ENCODE measurements around the gene DNM3.

Gene DNM3

GRCh38 chr1:171901245-171901644 lies 59.9 kb downstream of the DNM3 start:
- no peaks in the 10 kb centered on the region for H3F3A ChIP-seq (ENCODE audit: control insufficient read depth, insufficient read depth)
- no peaks in the 10 kb centered on the region for H4K20me1 ChIP-seq (ENCODE audit: control insufficient read depth, insufficient read depth, low read depth, low read length)
- no peak for TF ChIP-seq CTCF (IDR thresholded peaks at IDR 0.05; ENCODE audit: low read depth, low read length, poor library complexity, severe bottlenecking)
- no peak for TF ChIP-seq EZH2phosphoT487 (IDR thresholded peaks at IDR 0.05; ENCODE audit: borderline replicate concordance, low read length)
- no peaks in the 10 kb centered on the region for H3K79me2 ChIP-seq (ENCODE audit: control insufficient read depth, low read length)
- H3K9me3 ChIP-seq (ENCODE audit: control insufficient read depth, insufficient read depth, low read length) = no peaks in the 10 kb centered on the region
- H3K27ac ChIP-seq (ENCODE audit: low read depth, low read length) = no peak overlapping the region
- H3K4me3 ChIP-seq (ENCODE audit: low read length) = no peak overlapping the region
- no peak overlapping the region for H3K4me2 ChIP-seq (ENCODE audit: low read length)
- no peaks in the 10 kb centered on the region for H3K9me2 ChIP-seq (replicated peaks; ENCODE audit: control insufficient read depth, low read length)
- no peaks in the 10 kb centered on the region for H3K27me3 ChIP-seq (ENCODE audit: control insufficient read depth, low read length)
- no peaks in the 10 kb centered on the region for H3K36me3 ChIP-seq (ENCODE audit: control insufficient read depth, low read length)
- H3K4me1 ChIP-seq (ENCODE audit: control insufficient read depth, low read length) = no peaks in the 10 kb centered on the region

- no peak overlapping the region for H3K4me2 ChIP-seq (ENCODE audit: low read length)
- TF ChIP-seq CTCF (IDR thresholded peaks at IDR 0.05; ENCODE audit: low read depth, low read length, poor library complexity, severe bottlenecking) = no peak
- TF ChIP-seq EZH2phosphoT487 (IDR thresholded peaks at IDR 0.05; ENCODE audit: borderline replicate concordance, low read length) = no peak
- H3K27me3 ChIP-seq (ENCODE audit: control insufficient read depth, low read length) = no peaks in the 10 kb centered on the region
- no peaks in the 10 kb centered on the region for H3K9me3 ChIP-seq (ENCODE audit: control insufficient read depth, insufficient read depth, low read length)
- H3K27ac ChIP-seq (ENCODE audit: low read depth, low read length) = no peak overlapping the region
- H3K4me3 ChIP-seq (ENCODE audit: low read length) = no peak overlapping the region
- no peaks in the 10 kb centered on the region for H3K9me2 ChIP-seq (replicated peaks; ENCODE audit: control insufficient read depth, low read length)
- H3K36me3 ChIP-seq (ENCODE audit: control insufficient read depth, low read length) = no peaks in the 10 kb centered on the region
- no peaks in the 10 kb centered on the region for H4K20me1 ChIP-seq (ENCODE audit: control insufficient read depth, insufficient read depth, low read depth, low read length)
- no peaks in the 10 kb centered on the region for H3F3A ChIP-seq (ENCODE audit: control insufficient read depth, insufficient read depth)
- no peaks in the 10 kb centered on the region for H3K79me2 ChIP-seq (ENCODE audit: control insufficient read depth, low read length)
- H3K4me1 ChIP-seq (ENCODE audit: control insufficient read depth, low read length) = no peaks in the 10 kb centered on the region
These were observed 61.2 kb downstream of the DNM3 start for GRCh38 chr1:171902527-171902926.

- H3K4me2 ChIP-seq (ENCODE audit: low read length) = no peak overlapping the region
- no peaks in the 10 kb centered on the region for H4K20me1 ChIP-seq (ENCODE audit: control insufficient read depth, insufficient read depth, low read depth, low read length)
- no peaks in the 10 kb centered on the region for H3K27me3 ChIP-seq (ENCODE audit: control insufficient read depth, low read length)
- no peaks in the 10 kb centered on the region for H3K79me2 ChIP-seq (ENCODE audit: control insufficient read depth, low read length)
- no peaks in the 10 kb centered on the region for H3K9me2 ChIP-seq (replicated peaks; ENCODE audit: control insufficient read depth, low read length)
- H3F3A ChIP-seq (ENCODE audit: control insufficient read depth, insufficient read depth) = no peaks in the 10 kb centered on the region
- no peaks in the 10 kb centered on the region for H3K36me3 ChIP-seq (ENCODE audit: control insufficient read depth, low read length)
- no peak overlapping the region for H3K4me3 ChIP-seq (ENCODE audit: low read length)
- no peak overlapping the region for H3K27ac ChIP-seq (ENCODE audit: low read depth, low read length)
- no peaks in the 10 kb centered on the region for H3K9me3 ChIP-seq (ENCODE audit: control insufficient read depth, insufficient read depth, low read length)
- no peaks in the 10 kb centered on the region for H3K4me1 ChIP-seq (ENCODE audit: control insufficient read depth, low read length)
- TF ChIP-seq EZH2phosphoT487 (IDR thresholded peaks at IDR 0.05; ENCODE audit: borderline replicate concordance, low read length) (no peak), CTCF (IDR thresholded peaks at IDR 0.05; ENCODE audit: low read depth, low read length, poor library complexity, severe bottlenecking) (no peak)
These were observed 63.6 kb downstream of the DNM3 start for GRCh38 chr1:171904778-171905450.

Measured in DOHH2 (cell line).